Inferior parietal cortex (tissue), 1 donor: ENCODE measurements around the gene XKR7.
"Not testable (repeated sequence)": the region's sequence is repeated elsewhere in the genome, so short reads cannot be mapped to it uniquely, and the experiment has no call there.

ENCODE experiments used
- DNase-seq: peaks from one replicate; pipeline ENCODE4 v3.0.0-alpha.2; 2016; ENCODE audit errors: extremely low spot score

The XKR7 gene, protein sequence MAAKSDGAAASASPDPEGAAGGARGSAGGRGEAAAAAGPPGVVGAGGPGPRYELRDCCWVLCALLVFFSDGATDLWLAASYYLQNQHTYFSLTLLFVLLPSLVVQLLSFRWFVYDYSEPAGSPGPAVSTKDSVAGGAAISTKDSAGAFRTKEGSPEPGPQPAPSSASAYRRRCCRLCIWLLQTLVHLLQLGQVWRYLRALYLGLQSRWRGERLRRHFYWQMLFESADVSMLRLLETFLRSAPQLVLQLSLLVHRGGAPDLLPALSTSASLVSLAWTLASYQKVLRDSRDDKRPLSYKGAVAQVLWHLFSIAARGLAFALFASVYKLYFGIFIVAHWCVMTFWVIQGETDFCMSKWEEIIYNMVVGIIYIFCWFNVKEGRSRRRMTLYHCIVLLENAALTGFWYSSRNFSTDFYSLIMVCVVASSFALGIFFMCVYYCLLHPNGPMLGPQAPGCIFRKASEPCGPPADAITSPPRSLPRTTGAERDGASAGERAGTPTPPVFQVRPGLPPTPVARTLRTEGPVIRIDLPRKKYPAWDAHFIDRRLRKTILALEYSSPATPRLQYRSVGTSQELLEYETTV

DNA sequence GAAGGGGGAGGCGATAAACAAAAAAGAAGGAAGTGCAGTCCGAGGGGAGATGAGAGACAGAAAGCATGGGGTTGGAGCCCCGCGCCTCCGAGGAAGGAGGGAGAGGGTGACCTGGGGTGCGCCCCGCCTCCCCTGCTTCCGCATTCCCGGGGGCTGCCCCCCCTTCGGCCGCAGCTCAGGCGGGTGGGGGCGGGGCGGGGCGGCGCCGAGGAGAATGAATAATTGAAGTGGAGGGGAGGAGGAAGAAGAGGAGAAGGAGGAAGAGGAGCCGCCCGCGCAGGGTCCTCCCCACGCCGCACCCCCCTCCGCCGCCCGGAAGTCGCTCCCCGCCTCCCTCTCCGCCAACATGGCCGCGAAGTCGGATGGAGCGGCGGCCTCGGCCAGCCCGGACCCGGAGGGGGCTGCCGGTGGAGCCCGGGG lies at the start of gene XKR7:
Gene XKR7 (plus strand): TSS at position 322 of the 420 bp plus-strand sequence. CDS start 25 bp downstream, at position 347.
- DNase-seq, result no peak

DNA sequence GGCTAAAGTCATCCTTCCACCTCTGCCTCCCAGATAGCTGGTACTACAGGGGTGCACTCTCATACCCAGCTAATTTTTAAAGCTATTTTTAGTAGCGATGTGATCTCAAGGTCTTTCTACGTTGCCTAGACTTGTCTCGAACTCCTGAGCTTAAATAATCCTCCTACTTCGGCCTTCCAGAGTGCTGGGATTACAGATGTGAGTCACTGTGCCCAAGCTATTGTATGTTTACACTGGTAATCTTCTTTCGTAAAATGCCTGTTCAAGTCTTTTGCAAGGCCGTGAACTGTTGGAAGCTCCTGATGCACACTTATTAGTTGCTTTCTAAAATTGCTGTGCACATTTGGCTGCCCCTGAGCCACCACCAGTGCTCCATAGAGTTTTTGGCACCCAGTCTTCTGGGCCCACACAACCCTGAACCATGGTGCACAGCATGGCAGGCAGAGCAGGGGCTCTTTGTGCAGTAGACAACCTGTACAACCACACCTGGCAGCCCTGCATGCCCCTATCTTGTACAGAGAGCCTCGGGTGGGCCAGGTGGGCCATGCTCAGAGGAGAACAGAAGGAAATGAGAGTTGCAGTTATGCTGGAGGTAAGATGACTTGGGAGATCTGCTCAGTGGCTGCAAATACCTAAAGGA lies 49.4 kb upstream of the XKR7 start:
- no peak for DNase-seq

DNA sequence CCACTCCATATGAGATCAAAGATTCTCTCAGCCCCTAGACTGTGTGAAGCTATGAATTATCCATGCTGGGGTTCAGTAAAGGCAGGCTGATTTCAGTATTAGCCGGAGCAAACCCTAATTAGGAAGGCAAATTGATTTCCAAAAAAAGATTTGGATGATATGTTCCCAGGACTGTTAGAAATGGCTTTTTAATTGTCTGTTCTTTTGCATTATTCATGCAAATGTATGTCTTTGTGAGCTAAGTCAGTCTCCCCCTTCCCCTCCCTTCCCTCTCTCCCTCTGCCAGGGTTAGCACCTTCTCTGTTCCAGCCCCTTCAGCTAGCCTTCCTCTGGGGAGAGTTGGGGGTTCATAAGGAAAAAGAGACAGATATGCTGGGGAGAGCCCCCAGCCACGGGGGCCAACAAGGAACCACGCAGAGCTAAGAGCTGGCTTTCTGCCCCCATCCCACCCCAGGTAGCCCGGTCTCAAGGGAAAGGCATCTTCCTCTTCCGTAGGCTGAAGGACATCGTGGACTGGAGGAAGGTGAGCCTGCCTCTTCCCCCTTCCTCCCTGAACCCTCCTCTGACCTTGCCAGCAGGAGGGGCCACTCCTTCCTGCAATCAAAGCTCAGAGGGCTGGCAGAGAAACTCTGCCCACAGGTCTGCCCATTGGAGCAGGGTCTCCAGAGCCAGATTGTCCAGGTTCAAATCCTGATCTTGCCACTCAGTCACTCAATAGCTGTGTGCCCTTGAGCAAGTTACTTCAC lies 48.4 kb upstream of the XKR7 start:
- DNase-seq, result no peak

DNA sequence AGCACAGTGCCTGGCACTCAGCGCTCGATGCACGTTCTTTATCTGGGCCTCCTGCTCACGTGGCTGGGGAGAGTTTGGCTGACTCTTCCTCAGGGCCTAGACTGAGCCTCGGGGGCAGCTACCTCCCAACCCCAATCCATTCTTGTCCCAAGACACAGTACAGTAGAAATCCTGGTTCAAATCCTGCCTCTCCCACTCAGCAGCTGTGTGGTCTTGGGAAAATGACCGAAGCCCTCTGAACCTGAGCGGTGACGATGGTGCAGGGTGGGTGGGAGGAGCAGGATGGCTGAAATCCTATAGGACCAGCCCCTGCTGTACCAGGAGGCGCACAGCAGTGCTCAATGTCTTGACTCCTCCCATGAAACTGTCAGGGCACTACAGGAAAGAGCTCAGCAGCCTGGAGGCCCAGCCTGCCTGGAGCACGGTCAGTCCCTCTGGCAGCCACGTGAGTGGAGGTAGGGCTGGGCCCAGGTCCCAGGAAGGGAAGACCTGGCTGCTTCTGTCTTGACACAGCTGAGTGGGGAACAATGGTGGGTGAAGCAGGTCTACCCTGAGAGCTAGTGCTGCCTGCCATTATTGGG lies 47.6 kb upstream of the XKR7 start:
- no peak for DNase-seq

DNA sequence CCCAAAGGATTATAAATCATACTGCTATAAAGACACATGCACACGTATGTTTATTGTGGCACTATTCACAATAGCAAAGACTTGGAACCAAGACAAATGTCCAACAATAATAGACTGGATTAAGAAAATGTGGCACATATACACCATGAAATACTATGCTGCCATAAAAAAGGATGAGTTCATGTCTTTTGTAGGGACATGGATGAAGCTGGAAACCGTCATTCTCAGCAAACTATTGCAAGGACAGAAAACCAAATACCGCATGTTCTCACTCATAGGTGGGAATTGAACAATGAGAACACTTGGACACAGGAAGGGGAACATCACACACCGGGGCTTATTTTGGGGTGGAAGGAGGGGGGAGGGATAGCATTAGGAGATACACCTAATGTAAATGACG lies 46.5 kb upstream of the XKR7 start:
- not testable (repeated sequence) for DNase-seq

DNA sequence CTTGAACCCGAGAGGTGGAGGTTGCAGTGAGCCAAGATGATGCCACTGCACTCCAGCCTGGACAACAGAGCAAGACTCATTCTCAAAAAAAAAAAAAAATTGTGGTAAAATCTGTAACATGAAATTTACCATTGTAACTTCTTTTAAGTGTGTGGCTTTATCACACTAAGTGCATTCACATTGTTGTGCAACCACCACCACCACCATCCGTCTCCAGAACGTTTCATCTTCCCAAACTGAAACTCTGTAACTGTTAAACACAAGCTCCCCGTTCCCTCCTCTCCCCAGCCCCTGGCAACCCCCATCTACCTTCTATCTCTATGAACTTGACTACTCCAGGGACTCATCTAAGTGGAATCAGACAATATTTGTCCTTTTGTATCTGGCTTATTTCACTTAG lies 45.8 kb upstream of the XKR7 start:
- no peak for DNase-seq

DNA sequence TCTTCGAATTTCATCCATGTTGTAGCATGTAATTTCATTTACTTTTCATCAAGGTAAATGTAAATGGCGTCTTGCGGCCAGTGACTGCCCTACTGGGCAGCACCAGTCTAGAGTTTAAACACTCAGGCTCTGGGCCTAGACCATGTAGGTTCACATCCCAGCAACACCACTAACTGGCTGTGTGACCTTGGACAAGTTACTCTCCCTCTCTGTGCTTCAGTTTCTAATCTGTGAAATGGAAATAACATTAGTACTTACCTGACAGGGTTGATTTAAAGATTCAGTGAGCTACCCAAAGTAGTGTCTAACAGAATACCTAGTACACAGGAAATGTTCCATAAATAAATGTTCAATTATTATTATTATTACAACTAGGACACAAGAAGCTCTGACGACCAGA lies 45.4 kb upstream of the XKR7 start:
- DNase-seq, result no peak

DNA sequence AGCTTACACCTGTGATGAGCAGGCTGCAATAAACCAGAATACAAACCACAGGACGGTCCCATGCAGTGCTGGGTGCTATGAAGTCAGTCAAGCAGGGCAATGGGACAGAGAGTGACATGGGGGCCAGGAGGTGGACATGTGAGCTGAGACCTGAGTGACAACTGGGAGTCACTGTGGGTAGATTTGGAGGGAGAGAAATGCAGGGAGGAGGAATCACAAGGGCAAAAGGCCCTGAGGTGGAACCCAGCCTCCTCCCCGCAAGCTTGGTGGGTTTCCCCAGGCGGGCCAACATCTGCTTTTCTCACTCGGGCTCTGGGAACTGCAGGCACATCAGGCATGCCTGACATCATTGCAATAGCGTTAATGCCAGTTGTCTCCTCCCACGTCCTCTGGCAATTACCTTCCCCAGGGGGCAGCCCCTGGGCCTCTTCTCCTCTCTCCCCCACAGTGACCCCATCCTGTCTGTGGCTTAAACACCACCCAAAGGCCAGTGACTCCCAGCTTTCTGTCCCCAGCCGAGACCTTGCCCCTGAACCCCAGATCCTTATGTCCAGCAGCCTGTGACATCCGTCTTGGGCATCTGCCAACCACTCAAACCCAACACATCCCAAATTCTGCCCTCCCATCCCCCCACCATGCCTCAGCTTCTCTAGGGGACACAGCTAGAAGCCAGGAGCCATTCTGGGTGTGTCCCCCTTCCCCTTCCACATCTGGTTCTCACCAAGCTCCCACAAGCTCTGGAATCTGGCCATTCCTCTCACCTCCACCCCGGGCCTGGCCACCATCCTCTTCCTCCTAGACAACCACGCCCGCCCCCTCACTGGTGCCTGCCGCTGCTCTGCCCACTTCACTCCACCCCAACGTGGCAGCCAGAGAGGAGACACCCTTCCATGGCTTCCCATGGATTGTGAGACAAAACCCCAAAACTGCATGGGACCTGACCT lies 44.3 kb upstream of the XKR7 start:
- DNase-seq, result no peak

DNA sequence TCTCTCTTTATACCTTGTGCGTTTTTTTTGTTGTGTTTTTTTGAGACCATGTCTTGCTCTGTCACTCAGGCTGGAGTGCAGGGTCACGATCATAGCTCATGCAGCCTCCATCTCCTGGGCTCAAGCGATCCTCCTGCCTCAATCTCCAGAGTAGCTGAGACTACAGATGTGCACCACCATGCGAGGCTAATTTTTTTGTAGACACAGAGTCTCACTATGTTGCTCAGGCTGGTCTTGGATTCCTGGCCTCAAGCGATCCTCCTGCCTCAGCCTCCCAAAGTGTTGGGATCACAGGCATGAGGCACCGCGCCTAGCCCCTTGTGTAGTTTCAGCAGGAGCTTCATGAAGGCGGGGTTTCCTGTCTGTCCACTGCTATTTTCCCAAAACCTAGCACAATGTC lies 43.4 kb upstream of the XKR7 start:
- DNase-seq, result no peak

DNA sequence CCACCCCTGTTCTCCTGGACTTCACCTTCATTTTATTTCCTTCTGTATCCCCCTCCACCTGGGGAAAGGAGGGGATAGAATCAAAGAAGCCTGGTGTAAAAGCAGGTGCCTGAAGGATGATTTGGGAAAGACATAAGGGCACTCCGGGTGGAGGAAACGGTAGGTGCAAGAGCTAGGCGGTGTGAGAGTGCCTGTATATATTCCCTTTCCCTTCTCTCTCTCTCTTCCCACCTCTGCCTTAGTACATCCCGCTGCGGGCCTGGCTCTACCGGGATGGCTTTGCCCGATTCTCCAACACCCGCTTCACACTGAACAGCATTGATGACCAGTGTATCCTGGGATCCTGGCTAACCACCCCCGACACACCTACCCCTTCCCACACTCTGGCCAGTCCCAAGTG lies 42.3 kb upstream of the XKR7 start:
- DNase-seq, result no peak

DNA sequence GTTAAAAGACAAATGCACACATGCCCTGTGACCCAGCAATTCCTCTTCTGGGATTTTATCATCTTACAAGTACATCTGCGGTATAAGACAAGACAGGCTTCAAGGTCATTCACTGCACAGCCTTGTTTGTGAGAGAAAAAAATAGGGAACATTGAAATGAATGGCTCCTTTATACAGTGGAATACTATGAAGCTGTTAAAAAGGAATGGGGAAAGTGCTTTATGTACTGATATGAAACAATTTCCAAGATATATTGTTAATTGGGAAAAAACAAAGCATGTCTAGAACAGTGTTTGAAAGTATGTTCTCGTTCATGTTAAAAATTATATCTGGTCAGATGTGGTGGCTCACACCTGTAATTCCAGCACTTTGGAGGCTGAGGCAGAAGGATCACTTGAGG lies 41.5 kb upstream of the XKR7 start:
- DNase-seq, result no peak

DNA sequence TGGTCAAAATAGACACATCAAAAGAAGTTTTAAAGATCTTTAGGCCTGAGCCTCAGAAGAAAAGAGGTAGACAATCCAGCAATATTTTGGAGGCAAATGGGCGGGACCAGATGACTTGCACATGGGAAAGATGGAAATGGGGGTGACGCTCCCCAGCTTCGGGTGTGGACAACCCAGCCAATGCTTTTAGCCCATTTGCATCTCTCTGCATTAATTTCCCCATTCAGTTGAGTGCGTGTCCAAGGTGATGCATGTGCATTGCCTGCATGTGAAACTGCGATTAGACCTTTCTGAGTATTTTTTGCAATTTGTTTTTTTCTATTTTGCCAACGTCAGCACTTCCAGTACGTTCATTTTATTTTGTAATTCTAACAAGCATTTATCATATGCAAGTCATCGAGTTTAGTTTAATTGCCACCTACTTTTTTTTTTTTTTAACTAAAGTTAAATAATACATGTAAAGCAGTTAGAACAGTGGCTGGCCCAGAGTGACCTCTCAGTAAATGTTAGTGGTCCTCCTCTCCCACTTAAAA lies 40.3 kb upstream of the XKR7 start:
- DNase-seq, result no peak

DNA sequence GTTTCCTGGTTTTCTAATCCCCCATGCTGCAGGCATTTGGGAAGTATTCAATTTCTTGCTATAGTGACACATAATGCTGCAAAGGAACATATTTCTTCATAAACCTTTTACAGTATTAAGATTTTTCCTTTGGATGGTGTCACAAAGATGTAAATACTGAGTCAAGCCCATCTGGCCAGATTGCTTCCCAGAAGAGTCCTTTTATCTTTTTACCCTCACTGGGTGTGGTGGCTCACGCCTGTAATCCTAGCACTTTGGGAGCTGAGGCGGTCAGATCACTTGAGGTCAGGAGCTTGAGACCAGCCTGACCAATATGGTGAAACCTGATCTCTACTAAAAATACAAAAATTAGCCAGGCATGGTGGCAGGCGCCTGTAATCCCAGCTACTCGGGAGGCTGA lies 38.3 kb upstream of the XKR7 start:
- DNase-seq, result not testable (repeated sequence)

DNA sequence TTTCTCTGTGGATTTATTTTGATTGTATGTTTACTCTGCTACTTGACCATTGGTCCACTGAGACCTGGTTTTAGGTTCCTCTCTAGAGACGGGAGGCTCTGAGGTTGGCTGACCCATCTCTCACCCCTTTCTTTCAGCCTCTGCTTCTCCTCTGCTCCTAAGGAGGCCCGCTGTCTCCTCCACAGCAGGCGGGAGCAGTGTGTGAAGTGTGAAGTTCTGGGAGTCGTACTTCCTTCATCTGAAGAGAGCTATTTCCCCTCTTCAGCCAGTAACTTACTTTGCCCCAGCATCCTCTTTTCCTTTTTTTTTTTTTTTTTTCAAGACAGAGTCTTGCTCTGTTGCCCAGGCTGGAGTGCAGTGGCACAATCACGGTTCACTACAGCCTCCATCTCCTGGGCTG lies 37.2 kb upstream of the XKR7 start:
- no peak for DNase-seq

DNA sequence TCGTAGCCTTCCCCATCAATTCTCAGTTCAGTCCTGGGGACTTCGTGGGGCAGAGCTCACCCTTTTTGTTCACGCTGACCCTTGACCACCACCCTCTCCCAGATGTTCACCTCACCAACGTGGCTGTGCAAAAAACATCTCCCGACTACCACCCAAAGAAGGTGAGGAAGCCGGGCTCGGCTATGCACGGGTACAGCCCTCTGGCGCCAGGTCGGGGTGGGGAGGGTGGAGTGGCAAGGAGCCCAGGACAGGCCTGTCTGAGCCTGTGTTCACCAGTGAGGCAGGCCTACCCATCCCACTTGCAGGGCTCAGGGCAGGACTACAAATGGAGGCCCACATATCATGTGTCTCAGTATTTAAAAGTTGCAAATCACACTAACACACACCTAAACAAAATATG lies 34.3 kb upstream of the XKR7 start:
- DNase-seq, result no peak

DNA sequence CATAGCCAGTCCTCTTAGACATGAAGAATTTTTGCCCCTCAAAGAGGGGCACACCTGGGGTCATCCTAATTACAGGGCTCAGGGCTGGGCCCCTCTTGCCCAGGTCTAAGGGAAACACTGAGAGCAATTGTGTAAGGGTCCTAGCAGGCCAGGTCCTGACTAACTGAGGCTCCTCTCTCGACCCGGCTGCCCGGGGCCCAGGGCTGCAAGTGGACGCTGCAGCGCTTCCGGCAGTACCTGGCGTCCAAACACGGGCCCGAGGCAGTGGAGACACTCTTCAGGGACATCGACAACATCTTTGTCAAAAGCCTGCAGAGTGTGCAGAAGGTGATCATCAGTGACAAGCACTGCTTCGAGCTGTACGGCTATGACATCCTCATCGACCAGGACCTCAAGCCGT lies 33.5 kb upstream of the XKR7 start:
- DNase-seq, result no peak

DNA sequence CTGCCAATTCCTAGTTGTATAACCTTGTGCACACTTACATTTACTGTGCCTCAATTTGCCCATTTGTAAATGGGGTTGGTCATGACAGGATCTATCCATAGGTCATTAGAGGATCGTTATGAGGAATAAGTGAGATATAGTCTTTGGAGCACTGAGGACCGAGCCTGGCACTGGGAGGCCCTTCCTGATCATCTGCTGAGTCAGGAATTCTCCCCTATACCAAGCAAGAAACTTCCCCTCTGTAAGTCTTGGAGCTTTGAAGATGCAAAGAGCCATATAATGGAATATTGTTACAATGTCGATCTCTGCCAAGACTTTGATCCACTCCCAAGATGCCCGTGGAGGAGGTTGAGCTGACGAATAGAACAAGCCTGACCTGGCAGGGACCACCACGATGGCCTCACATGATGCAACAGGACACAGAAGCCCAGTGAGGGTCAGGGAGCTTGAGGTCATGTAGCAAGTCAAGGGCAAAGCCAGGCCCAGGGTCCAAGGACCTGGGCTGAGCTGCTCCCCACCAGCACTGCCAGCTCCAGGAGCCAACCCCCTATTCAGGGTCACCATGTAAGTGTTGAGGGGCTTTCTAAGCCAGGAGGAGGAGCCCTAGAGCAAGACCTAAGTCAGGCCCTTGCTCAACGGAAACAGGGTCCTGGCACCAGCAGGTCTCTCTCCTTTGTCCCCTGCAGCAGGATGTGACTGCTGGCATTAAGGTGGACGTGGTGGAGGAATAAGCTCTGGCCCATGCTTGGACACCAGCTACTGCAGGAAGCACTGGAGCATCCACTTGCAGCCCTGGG lies 32.8 kb upstream of the XKR7 start:
- DNase-seq, result no peak

DNA sequence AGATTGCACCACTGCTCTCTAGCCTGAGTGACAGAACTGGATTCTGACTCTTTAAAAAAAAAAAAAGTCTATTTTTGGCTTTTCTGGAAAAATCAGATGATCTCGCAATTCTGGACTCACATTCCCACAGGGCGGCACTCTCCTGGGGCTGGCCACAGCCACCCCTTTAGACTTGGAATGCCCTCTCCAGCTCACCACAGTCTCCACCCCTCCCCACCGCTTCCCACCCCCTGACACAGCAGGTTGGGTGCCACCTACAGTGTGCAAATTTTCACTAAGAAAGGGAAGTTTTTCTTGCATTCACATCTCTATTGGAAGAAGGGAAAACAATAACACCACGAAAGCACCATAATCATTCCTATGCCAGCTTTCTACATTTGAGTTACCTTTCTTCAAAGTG lies 31.5 kb upstream of the XKR7 start:
- no peak for DNase-seq

DNA sequence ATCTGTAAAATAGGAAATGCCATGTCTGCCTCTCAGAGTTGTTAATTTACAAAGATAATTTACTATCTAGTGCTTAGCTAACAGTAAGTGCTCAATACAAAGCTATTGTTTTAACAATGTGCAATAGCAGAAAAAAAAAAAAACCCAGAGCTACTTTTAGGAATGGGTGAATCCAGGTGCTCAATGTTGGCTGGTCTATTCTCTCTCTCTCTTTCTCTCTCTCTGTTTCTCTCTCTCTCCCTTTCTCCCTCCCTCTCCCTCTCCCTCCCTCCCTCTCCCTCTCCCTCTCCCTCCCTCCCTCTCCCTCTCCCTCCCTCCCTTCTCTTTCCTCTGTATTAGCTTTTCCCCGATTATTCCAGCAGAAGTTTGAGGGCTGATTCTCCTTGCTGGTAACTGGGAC lies 30.1 kb upstream of the XKR7 start:
- DNase-seq, result no peak

DNA sequence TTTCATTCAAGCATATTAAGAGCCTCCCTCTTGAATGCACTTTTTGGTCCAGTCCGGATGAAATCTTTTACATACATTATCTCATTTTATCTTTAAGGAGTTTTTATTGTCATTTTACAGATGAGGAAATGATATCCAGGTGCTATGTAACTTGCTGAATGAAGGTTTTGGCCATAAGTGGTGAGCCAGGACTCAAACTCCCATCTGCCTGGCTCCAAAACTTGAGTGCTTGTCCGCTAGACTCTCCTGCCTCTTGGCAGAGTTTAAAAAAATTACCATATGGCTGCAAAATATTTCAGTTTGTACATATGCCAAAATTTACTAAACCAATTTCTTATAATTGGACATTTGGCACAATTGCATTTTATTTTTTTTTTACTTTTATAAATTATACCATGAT lies 28.3 kb upstream of the XKR7 start:
- DNase-seq, result no peak
